GM18507 (cell line): ENCODE results near the gene DBT.
"Not testable (repeated sequence)": the region's sequence is repeated elsewhere in the genome, so short reads cannot be mapped to it uniquely, and the experiment has no call there.

ENCODE experiments used
- DNase-seq: peaks from one replicate; pipeline ENCODE4 v3.0.0; 2011; ENCODE audit warnings: low read depth; ENCODE audit not compliant: insufficient read length; ENCODE audit errors: extremely low spot score
- FAIRE-seq: peaks from 2 replicates; lab custom pipeline; 2011; peaks lifted over from hg19 to GRCh38; lab: Jason Lieb, UNC

DBT gene

DNA sequence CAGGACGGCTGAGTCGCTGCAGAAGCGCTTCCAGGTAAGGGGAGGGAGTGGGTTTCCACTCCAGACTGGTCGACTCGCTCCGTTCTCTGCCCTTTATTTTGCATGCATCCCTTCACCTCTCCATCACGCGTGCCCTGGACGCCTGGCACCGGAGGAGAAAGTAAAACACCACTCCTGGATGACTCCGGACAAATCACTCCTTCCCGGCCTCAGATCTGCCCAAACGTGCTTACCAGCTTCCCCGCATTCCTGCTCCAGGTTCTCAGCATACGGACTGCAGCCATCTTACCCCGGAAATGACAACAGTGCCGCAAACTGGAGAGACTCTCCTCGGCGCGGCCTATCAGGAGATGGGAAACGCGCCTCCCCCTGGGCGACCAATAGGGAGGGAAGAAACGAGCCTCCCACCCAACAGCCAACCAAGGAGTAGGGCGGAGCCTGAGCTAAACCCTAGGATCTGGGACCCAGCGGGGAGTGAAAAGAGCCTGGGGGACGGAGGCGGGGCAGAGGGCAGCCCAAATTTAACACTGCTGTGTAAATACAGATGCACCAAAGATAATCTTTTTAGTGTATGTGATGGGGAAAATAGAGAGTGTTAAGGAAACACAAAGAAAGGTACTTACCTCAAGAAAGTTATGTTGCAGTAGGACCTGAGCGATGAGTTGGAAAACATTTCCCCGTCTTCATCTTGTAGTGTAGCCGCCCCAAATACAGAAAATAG lies at the start of gene DBT:
TSS of gene DBT (minus strand) at position 298 of the 721 bp plus-strand sequence. CDS start at position 284, 14 bp downstream.
- peak; percentile 99 for FAIRE-seq
- DNase-seq, result peak; percentile 95

DNA sequence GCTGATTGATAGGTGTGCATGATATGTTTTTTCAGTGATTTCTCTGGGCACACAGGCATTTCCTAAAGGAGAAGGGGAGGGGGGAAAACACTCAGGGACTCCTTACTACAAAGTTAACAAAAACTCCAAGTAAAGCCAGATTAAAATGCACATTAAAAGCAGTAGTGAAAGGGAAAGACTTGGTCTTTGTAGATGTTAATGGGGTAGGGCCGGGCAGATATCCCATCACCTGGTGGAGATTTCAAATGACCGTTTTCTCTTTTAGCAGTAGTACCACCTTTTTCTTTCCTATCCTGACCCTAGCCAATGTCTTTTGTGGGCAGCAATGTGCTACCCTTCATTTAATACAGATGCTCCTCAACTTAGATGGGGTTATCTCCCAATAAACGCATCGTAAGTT lies 48.9 kb upstream of the DBT start:
- DNase-seq, result no peak
- no peak for FAIRE-seq

DNA sequence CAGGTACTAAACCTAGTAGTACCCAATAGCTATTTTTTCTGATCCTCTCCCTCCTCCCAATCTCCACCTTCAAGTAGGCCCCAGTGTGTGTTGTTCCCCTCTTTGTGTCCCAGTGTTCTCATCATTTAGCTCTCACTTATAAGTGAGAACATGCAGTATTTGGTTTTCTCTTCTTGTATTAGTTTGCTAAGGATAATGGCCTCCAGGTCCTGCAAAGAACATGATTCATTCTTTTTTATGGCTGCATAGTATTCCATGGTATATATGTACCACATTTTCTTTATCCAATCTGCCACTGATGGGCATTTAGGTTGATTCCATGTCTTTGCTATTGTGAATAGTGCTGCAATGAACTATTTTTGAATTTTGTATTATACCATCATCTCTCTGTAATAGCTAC lies 47.4 kb upstream of the DBT start:
- not testable (repeated sequence) for DNase-seq, FAIRE-seq

DNA sequence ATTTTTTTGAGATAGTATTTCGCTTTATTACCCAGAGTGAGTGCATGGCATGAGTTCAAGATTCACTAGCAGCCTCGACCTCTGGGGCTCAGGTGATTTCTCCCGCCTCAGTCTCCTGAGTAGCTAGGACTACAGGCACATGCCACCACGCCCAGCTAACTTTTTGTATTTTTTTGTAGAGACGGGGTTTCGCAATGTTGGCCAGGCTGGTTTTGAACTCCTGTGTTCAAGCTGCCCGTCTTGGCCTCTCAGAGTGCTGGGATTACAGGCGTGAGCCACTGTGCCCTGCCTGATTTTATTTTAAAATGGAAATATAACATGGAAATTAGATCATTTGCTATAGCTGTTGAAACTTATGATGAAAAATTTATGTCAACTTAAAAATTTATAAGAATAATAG lies 46.5 kb upstream of the DBT start:
- DNase-seq (no peak), FAIRE-seq (no peak)

DNA sequence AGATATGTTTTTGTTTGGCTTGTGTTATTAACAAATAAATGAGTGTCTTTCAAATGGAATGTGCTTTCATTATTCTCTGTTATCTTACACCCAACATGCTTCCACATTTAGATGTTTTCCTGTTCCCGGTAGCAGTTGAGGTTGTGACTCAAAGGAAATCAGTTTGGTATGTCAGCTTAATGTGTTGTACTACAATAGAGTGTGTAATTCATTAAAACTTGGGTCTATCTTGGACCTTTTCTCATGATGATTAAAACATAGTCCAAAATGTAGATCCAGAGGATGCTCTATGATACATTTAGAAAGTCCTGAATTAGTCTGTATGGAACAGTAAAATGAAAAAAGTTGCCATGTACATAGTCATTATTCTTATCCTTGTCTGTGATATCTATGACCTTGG lies 43.1 kb upstream of the DBT start:
- FAIRE-seq (no peak), DNase-seq (no peak)

DNA sequence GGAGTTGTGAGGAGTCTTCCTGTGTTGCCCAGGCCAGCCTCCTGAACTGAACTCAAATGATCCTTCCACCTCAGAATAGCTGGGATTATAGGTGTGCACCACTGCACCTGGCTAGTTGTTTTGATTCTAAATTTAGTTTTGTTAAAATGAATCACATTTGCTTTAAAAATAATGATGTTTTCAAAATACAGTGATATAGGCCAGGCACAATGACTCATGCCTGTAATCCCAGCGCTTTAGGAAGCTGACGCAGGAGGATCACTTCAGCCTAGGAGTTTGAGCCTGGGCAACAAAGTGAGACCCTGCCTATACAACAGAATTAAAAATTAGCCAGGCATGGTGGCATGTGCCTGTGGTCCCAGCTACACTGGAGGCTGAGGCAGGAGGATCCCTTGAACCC lies 40.7 kb upstream of the DBT start:
- no peak for DNase-seq
- no peak for FAIRE-seq

DNA sequence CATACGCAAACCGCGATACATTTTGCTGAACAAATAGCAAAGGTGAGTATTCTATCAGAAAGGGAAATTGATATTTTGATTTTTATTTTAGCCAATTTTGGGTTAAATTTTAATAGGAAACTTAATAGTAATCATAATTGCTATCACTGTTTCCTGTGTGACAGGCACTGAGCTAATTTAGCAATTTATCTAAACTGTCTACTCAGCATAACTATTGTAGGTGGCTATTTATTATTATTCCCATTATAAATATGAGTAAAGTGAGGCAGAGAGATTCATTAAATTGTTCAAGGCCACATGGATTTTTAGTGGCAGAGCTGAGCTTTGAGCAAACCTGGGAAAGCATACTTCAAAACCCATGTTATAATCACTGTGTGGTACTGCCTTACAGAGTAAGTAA lies 37.5 kb upstream of the DBT start:
- FAIRE-seq (no peak), DNase-seq (no peak)

DNA sequence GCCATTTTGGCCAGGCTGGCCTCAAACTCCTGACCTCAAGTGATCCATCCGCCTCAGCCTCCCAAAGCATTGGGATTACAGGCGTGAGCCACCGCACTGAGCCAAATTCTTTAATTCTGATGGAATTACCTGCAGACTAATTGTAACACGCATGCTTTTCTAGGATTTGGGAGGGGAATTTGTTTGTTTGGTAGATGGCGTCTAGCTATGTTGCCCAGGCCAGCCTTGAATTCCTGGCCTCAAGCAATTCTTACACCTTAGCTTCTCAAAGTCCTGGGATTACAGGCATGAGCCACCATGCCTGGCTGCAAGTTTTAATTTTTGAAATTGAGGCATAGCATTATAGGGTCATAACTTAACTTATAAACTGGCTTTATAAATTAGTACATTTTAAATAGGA lies 35.0 kb upstream of the DBT start:
- FAIRE-seq (no peak), DNase-seq (no peak)

DNA sequence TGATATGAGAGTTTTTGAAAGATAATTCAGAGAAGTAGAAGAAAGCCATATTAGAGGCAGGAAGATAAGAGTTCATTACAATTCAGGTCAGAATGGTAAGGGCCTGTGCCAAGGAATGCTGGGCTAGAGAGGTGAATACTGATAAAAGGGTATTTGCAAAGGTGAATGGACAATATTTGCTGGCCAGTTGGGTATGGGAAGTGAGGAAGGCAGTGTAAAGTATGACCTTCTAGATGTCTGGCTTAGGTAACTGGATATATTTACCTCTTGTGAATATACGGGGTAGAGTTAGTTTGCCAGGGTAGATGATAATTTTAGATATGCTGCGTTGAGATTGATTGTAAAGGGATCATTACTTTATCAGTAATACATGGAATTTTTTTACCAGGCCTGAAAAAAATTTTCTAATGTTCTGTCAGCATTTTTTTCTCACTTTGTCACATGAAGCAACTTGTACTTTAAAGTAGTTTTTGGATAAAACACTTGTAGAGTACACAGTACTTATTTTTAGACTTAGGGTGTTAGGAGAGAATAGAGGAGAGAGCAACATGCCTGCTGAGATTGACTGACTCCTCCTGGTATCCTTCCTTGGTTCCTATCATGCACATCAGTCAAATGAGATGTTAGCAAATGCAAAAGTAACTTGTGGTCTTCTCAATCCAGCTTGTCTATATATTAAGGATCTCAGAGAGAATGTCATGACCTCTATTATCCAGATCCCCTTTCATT lies 30.5 kb upstream of the DBT start:
- no peak for DNase-seq
- no peak for FAIRE-seq

DNA sequence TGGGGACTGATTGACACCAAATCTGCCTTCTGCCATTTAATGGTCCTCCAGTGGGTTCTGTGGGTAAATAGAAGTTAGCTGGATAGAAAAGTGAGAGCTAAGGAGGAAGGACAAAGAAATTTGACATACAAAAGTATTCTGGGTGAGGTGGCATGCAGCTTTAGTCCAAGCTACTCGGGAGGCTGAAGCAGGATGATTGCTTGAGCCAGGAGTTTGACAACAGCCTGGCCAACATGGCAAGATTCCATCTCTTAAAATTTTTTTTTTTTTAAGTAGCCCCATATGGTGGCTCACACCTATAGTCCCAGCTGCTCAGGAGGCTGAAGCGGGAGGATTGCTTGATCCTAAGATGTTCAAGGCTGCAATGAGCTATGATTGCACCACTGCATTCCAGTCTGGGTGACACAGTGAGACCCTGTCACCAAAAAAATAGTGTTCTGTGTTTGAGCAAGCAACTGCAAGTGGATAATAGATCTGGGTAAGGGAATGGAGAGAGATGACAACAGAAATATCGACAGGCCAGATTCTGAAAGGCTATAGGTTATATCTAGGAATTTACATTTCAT lies 29.8 kb upstream of the DBT start:
- no peak for FAIRE-seq

DNA sequence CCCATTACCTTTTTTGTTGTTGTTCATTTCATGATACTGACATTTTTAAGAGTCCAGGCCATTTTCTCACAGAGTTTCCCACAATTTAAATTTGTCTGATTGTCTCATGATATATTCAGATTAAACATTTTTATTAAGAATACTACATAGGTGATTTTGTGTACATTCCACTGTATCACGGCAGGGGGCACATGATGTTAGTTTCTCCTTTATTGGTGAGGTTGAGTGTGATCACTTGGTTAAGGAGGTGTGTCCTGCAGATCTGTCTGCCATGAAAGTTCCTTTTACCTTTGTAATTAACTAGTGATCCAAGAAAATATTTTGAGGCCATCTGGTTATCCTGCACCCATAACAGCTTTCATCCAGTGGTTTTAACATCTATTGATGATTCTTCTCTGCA lies 28.2 kb upstream of the DBT start:
- FAIRE-seq (no peak), DNase-seq (no peak)

More for the DNA sequence above, 29.8 kb upstream of the DBT start:
- DNase-seq, result no peak

DNA sequence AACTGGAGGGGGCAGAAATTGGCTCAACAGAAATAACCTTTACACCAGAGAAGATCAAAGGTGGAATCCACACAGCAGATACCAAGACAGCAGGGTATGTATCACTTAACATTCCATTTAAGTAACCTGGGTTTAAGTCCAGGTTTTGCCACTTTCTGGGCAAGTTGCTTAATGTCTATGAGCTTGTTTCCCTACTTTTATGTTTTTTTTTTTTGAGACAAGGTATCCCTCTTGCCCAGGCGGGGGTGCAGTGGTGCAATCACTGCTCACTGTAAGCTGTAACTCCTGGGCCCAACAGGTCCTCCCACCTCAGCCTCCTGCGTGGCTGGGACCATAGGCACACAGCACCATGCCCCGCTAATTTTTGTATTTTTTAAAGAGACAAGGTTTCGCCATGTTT lies 18.6 kb upstream of the DBT start:
- FAIRE-seq, result no peak
- no peak for DNase-seq

DNA sequence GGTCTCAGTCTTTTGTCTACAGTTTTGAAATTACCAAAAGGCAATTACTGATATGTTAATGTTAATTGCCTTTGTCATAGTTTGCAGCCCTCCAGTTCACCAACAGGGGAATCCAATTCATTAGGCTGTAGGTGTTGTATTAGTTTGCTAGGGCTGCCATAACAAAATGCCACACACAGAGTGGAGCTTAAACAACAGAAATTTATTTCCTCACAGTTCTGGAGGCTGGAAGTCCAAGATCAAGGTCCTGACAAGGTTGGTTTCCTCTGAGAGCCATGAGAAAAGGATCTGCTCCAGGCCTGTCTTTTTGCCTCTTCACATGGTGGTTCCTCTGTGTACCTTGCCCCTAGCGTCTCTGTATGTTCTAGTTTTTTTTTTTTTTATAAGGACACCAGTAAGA lies 17.6 kb upstream of the DBT start:
- FAIRE-seq (no peak), DNase-seq (no peak)

DNA sequence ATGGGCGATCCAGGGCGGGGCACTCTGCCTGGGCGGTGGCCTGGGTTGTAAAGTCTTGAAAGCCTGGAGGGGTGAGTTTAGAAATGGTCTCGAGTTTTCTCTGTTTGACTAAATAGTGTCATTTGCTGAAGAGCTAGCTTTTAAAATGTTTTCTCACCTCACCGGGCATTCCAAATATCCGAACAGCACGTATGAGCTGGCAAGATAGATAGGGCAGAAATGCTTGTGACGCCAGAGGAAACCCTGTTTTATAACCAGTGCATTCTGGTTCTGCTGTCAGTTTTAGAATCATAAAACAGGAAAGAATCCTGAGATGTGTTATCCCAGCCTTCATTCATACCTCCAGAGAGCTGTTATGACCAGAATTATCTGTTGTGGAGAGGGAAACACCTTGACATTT lies 17.1 kb upstream of the DBT start:
- DNase-seq (no peak), FAIRE-seq (peak; percentile 15)

DNA sequence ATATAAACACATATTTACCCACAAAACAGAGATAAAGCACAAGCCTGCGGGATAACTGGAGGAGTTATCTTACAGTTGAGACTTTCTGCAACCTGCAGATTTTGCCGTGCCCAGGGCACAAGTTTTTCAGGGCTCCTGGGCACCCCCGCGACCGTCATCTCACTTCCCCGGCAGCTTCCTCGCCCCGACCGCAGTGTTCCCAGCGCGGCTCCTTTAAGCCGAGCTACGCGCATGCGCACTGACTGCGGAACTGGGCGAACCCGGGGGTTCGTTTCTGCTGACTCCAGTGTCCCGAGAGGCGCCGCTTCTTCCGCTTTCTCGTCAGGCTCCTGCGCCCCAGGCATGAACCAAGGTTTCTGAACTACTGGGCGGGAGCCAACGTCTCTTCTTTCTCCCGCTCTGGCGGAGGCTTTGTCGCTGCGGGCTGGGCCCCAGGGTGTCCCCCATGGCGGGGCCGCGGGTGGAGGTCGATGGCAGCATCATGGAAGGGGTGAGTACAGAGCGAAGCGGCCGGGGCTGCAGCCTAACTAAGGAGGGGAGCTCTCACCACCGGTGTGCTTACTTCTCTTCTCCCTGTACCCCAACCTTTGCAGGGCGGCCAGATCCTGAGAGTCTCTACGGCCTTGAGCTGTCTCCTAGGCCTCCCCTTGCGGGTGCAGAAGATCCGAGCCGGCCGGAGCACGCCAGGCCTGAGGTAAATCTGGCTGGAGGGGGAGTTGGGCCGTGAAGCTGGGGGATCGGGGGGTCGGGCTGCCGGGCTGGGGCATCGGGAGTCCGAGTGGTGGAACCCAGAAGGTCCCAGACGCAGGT lies 16.5 kb upstream of the DBT start, which contains the start of gene RTCA:
TSS of gene RTCA (plus strand) at position 286 of the 810 bp plus-strand sequence. CDS start at position 446, 160 bp downstream.
- peak; percentile 87 for DNase-seq
- FAIRE-seq, result peak; percentile 94

DNA sequence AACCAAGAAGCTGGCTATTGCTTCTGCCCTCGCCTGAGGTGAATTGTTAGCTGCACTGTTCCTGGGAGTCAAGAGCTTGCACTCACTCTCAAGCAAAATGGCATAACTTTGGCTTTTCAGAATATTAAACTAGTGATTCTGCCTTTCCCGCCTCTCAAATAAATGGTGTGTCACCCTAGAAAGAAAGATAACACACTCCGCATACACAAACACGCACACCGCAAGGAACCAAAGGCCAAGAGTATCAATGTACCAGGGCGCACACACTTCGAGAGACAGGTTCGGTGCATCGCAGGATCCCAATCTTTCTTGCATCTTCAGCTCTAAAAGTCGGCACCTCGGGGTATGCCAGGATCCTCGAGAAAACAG lies 15.9 kb upstream of the DBT start:
- FAIRE-seq, result no peak

DNA sequence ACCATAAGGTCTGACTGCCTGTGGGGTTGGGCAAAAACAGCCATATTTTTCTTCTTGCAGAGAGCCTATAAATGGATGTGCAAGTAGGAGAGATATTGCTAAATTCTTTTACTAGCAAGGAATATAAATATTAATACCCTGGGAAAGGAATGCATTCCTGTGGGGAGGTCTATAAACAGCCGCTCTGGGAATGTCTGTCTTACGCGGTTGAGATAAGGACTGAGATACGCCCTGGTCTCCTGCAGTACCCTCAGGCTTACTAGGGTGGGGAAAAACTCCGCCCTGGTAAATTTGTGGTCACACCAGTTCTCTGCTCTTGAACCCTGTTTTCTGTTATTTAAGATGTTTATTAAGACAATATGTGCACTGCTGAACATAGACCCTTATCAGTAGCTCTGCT lies 14.4 kb upstream of the DBT start:
- FAIRE-seq, DNase-seq: not testable (repeated sequence)

More for the DNA sequence above, 15.9 kb upstream of the DBT start:
- DNase-seq, result no peak

DNA sequence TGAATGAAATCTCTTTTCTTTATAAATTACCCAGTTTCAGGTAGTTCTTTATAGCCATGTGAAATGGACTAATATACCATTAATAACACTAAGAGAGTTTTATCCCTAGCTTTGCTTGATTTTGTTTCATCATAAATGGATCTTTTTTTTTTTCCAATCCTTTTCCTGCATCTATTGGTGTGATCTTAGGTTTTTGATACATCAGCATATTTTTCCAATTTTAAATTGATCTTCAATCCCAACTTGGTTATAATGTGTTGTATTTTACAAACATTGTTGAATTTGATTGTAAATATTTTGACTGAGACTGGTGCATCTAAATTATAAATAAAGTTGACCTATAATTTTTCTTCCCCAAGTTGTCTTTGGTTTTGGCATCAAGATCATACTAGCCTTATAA lies 12.1 kb upstream of the DBT start:
- DNase-seq (no peak), FAIRE-seq (no peak)

DNA sequence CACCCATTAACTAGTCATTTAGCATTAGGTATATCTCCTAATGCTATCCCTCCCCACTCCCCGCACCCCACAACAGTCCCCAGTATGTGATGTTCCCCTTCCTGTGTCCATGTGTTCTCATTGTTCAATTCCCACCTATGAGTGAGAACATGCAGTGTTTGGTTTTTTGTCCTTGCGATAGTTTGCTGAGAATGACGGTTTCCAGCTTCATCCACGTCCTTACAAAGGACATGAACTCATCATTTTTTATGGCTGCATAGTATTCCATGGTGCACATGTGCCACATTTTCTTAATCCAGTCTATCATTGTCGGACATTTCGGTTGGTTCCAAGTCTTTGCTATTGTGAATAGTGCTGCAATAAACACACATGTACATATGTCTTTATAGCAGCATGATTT lies 8.8 kb upstream of the DBT start:
- not testable (repeated sequence) for FAIRE-seq, DNase-seq

DNA sequence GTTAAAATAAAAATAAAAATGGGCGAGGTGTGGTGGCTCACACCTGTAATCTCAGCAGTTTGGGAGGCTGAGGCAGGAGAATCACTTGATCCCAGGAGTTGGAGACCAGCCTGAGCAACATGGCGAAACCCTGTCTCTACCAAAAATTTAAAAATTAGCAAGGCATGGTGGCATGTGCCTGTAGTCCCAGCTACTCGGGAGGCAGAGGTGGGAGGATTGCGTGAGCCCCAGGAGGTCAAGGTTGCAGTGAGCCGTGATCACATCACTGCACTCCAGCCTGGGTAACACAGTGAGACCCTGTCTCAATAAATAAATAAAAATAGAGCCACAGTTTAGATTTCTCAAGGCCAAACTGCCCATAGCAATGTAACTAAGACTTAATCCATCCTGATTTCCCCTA lies 6.6 kb upstream of the DBT start:
- not testable (repeated sequence) for DNase-seq, FAIRE-seq
